NCI-H2196 (cell line): Measurements from ENCODE around the gene CNNM2.
"Not testable (repeated sequence)": the region's sequence is repeated elsewhere in the genome, so short reads cannot be mapped to it uniquely, and the experiment has no call there.

Experiments
- DNase-seq: peaks from one replicate; lab custom pipeline; 2025; ENCODE audit not compliant: unreplicated experiment; lab: John Stamatoyannopoulos, UW

The CNNM2 gene

GRCh38 chr10:102923601-102924000 is 5.5 kb downstream of the CNNM2 start:
- no peak for DNase-seq

GRCh38 chr10:102926842-102927241 is 8.7 kb downstream of the CNNM2 start:
- no peak for DNase-seq

- DNase-seq = no peak
Observed at GRCh38 chr10:102927311-102928010, 9.4 kb downstream of the CNNM2 start.

- not testable (repeated sequence) for DNase-seq
Observed at GRCh38 chr10:102928442-102928841, 10.3 kb downstream of the CNNM2 start.

DNA sequence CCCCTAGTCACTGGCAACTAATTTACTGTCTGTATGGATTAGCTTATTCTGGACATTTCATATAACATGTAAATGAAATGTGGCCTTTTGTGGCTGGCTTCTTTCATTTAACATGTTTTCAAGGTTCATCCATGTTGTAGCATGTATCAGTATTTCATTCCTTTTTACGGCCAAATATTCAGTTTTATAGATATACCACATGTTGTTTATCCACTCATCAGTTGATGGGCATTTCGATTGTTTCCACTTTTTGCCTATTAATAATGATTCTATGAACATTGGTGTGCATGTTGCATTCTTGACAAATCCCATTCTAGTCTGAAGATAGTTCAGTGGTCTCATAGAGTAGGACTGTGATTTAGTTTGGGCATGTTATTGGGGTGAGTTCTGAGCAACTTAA is 12.6 kb downstream of the CNNM2 start:
- no peak for DNase-seq

DNA sequence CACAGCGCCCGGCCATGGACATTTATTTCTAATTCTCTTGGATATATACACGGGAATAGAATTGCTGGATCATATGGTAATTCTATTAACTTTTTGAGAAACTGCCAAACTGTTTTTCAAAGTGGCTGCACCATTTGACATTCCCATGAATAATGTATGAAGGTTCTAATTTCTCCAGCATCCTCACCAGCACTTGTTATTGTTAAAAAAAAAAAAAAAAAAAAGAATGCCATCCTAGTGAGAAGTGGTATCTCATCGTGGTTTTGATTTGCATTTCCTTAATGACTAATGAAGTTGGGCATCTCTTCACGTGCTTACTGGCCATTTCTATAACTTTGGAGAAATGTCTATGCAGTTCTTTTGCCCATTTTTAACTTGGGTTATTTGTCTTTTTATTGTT is 13.5 kb downstream of the CNNM2 start:
- no peak for DNase-seq

DNA sequence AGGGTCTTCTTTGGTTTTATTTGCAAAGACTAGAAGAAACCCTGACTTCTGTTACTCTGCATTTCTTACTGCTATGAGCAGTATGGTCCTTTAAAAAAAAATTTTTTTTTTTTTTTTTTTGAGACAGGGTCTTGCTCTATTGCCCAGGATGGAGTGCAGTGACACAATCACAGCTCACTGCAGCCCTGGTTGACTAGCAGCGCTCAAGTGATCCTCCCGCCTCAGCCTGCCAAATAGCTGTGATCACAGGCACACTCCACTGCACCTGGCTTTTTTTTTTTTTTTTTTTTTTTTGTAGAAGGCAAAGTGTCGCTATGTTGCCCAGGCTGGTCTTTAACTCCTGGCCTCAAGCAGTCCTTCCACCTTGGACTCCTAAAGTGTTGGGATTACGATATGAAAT is 17.4 kb downstream of the CNNM2 start:
- DNase-seq = no peak

GRCh38 chr10:102935939-102936605 is 18.0 kb downstream of the CNNM2 start:
- DNase-seq = no peak

DNA sequence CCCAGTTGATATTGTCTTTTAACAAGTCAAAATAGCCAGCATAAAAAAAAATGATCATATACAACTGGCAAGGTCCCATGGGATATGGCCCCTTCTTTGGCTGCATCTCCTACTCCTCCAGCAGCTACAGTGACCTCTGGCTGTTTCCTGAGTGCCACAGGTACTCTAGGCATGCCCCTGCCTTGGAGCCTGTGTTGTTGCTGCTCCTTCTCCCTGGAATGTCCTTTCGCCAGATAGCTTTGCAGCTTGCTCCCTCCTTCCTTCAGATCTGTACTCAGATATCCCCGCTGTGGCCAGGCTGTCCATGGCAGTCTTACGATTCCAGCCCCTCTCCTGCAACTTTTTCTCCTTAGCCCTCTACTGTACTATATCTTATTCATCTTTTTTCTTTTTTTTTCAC is 23.3 kb downstream of the CNNM2 start:
- no peak for DNase-seq

DNA sequence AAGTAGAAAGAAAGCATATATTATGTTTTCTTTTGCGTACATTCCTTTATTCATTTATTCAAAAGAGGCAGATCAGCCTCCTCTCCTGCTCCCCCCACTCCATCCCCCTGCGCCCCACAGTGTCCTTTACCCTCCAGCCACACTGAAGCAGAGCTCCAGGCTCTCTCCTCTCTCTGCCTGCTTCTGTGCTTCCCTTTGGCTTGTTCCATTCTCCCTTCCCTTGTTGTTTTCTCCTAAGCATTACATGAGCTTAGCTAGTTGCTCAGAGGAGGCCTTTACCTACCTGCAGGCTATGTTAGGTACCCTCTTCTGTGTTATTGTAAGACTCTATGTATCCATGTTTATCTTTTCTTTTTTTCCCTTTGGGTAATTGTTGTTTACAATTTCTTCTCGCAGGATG is 27.4 kb downstream of the CNNM2 start:
- DNase-seq = no peak

GRCh38 chr10:102945962-102946361 is 27.9 kb downstream of the CNNM2 start:
- DNase-seq = no peak

DNA sequence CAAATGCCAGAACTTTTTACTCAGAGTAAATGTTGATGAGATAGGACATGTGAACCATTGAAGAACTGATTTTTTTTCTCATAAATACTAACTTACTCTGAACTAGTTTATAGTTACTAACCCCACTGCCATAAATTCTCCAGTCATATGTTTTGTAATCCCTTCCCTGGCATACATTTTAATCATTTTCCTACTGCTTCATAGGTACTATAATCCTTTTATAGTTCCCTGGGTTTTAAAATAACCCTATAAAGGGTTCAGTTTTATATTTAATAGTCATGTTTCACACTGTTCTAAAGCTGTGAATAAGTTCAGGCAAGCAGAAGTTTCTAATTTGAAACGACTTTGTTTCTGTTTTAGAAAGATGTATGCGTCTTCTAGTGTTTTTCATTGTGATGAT is 28.9 kb downstream of the CNNM2 start:
- DNase-seq = no peak

- no peak for DNase-seq
Observed at GRCh38 chr10:102948176-102948575, 30.1 kb downstream of the CNNM2 start.

- DNase-seq = no peak
Observed at GRCh38 chr10:102948786-102949185, 30.7 kb downstream of the CNNM2 start.

GRCh38 chr10:102949916-102950315 is 31.8 kb downstream of the CNNM2 start:
- DNase-seq = no peak

DNA sequence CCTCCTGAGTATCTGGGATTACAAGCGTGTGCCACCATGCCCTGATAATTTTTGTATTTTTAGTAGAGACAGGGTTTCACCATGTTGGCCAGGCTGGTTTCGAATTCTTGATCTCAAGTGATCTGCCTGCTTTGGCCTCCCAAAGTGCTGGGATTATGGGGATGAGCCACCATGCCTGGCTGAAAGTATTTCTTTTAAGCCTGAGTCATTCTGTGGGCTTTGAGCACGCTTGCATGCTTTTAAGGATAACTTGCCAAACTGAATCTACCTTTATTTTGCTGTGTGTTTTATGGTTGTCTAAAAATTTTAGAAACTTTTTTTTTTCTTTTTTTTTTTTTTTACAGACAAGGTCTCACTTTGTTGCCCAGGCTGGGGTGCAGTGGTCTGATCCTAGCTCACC is 33.2 kb downstream of the CNNM2 start:
- DNase-seq = no peak

DNA sequence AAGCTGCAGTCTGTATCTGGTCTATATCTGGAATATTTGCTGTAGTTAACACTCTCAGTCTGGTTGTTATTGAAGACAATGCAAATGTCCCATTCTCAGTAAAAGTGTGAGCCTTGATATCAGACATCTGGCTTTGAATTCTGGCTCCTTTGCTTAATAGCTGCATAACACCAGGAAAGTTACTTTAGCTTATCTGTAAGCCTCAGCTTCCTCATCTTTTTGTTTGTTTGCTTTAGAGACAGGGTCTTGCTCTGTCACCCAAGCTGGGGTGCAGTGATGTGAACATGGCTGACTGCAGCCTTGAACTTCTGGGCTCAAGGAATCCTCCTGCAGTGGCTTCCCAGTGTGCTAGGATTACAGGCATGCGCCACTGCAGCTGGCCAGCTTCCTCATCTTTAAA is 41.3 kb downstream of the CNNM2 start:
- no peak for DNase-seq

DNA sequence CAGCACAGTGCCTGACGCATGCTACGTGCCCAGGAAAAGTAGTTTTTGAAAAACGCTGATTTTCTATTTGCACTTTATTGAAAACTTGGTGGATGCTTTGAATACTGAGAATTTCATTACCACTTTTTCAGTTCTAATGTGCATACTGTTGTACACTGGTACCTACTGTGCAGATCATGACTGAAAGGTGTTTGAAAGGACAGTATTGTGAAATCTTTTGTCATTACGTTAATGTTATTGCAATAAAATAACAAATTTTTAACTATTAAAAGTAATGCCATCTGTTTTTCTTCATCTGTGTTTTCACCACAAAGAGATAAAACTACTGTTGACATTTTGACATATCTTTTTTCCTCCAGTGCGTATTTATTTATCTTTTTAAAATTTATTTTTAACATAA is 42.1 kb downstream of the CNNM2 start:
- no peak for DNase-seq

- no peak for DNase-seq
Observed at GRCh38 chr10:102962267-102962666, 44.2 kb downstream of the CNNM2 start.

DNA sequence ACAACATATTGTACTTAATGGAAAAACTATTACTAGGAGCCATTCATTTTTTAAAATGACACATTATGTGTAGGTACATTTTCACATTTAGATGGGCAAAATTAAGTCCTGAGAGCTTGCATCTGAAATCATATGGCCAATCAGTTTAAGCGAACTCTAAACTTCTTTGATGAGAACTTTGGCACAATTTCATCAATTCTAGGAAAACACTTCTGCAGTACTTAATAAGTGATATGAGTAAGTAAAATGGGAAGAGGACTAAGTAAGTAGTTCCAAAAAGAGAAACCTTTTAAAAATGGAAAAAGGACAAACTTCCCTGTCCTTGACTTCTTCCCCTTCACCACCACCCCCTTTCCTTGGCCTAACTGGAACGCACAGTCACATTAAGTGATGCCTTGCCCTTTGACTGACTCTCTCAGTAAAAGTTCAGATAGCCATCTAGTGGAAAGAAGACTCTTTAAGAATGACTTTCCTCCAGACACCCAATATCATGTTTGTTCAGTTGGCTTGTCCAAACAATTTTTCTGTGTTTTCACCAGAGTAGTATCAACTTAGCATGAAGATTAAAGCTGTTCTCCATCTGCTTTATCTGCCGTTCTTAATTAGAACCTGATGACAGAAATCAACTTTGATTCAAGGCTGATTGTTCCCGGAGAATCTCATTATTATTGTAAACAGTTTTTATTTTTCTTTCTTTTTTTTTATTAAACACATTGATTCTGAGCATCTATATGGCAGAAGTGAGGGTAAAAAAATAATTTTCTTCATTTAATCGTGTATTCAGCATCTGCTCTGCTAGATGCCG is 45.1 kb downstream of the CNNM2 start:
- no peak for DNase-seq

DNA sequence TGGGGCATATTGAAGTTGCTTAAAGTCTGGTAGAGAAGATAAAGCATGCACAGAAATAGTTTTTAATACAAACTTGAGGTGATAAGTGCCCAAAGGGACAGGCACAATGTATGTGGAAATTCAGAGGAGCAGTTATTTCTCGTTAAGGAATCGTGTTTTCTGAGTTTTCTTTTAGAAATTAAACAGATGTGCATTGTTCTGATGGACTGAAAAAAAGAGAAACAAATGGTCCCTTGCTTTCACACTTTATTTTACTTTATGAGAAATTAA is 45.6 kb downstream of the CNNM2 start:
- DNase-seq = no peak

DNA sequence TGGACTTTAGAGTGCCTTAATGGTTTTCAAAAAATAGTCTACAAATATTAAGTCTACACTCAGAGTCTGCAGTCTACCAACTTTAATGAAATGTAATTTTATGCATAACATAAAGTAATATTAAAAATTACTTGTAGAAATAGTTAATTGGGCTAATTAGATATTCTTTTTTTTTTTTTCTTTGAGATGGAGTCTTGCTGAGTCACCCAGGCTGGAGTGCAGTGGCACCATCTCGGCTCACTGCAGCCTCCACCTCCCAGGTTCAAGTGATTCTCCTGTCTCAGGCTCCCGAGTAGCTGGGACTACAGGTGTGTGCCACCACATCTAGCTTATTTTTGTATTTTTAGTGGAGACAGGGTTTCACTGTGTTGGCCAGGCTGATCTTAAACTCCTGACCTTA is 46.0 kb downstream of the CNNM2 start:
- not testable (repeated sequence) for DNase-seq
